Middle frontal gyrus (tissue), 1 donor: ENCODE measurements around the gene HSPA6.
"Not testable (repeated sequence)": the region's sequence is repeated elsewhere in the genome, so short reads cannot be mapped to it uniquely, and the experiment has no call there.

Experiments used
- DNase-seq: peaks from one replicate; pipeline ENCODE4 v3.0.0-alpha.2; 2015; ENCODE audit warnings: low spot score; ENCODE audit errors: extremely low spot score

The HSPA6 gene

DNA sequence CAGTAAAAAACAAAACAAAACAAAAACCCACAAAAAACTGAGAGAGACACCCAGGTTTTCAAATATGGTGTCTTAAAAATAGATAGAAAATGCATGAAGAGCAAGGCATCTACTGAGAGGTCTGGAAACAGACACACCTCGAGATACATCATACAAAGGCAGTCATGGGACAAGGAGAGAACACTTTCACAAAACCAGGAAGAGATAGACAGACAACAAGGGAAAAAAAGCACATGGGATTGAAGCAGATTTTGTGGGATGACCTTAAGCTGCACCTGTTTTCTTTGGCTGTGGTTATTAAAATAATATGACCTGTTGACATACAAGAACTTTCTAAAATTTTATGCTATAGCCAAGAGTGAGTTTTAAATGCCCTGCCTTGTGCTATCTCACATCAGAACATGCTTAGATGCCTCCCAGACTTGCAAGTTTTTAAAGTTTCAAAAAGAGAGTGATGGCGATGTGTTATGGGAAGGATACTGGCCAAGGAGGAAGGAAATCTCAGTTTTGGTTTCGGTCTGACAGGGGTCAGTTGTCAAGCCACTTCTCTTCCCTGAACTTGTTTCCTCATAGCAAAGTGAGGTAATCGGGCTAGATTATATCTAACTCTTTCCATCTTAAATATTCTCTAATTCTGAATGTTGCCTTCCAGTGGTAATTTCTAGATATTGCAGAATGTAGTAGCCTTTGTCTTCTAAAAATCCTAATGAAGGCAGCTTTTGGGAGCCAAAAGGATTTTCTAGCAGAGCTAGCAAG is 36.8 kb downstream of the HSPA6 start:
- DNase-seq = not testable (repeated sequence)

- DNase-seq = not testable (repeated sequence)
Observed at GRCh38 chr1:161562441-161562840, 38.1 kb downstream of the HSPA6 start.

DNA sequence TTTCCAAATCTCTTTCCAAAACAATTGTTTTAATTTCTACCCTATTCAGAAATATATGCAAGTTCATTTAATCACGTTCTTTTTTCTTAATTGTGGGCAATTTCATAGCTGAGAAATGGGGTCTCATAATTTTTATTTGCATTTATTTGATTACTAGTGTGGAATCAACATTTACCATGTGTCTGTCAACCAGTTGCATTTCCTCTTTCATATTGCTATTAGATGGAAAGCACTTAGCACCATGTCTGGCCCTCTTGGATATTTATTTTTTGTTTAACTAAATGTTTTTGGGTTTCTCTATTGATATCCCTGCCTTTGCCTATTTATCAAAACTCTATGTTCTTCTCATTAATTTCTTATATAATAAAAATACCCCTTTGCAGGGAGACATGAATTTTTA is 39.2 kb downstream of the HSPA6 start:
- DNase-seq = not testable (repeated sequence)

- DNase-seq = not testable (repeated sequence)
Observed at GRCh38 chr1:161566602-161566960, 42.2 kb downstream of the HSPA6 start.

DNA sequence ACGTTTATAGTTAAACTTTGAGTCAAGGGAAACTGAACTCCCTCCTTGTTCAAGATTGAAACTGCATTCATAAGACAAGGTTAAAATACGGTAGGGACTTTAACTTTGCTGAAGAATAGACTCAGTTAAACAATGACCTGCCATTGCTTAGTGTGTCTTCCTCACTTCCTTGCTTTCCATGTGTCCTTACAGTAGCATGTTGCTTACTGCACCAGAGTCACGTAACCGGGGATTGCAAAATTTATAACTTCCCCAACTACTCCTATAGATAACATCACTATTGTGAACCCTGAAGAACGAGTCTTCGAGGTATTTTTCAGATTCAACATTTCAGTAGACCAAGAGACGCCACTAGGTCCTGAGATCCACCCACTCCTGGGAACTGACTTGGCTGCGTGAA is 47.4 kb downstream of the HSPA6 start:
- DNase-seq = not testable (repeated sequence)
